ENCODE results near the gene LILRB5. TPM values are rescaled to one million over a fixed set of nuclear protein-coding genes. Genes with fewer than 3 reads are reported as not detected.
"Not testable (repeated sequence)": the region's sequence is repeated elsewhere in the genome, so short reads cannot be mapped to it uniquely, and the experiment has no call there.

The LILRB5 gene
- total and polyA plus RNA-seq, 4 donors = 2.2 to 5.8 (median 3.5) TPM

DNA sequence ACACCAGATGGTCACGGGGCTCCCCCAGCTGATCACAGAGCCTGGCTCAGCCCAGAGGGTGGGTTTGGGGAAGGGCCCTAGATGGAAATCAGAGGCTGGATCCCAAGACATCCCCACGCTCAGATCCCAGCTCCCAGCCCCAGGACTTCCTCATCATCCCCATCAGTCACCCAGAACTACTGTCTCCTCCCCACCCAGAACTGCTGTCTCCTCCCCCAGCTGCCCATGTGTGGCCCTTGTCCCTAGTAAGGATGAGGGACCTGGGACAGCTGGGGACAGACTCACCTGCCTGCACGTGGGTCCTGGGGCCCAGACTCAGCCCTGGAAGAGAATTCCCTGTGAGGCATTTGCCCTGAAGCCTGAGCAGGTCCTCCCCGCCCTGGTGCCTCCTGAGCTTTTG, 14.8 kb downstream of the LILRB5 start:
- not testable (repeated sequence) for H3K27ac ChIP-seq (ENCODE audit: low read depth in 1 of 2, low read length in 1 of 2); H3K9ac ChIP-seq (ENCODE audit: insufficient read depth in 1 of 2, low read length in 2 of 2)

GRCh38 chr19:54240372-54241336, 16.4 kb downstream of the LILRB5 start:
- not testable (repeated sequence) for ATAC-seq (ENCODE audit: insufficient read depth, low FRiP score); DNase-seq; H3K27me3 ChIP-seq (ENCODE audit: control insufficient read depth in 3 of 3, insufficient read depth in 3 of 3, low read length in 2 of 3); H3K9ac ChIP-seq (ENCODE audit: insufficient read depth in 1 of 2, low read length in 2 of 2); H3K4me3 ChIP-seq; H3K36me3 ChIP-seq (ENCODE audit: control insufficient read depth in 4 of 4, insufficient read depth in 4 of 4, low read length in 4 of 4); H3K27ac ChIP-seq (ENCODE audit: low read depth in 1 of 2, low read length in 1 of 2); H3K4me1 ChIP-seq (ENCODE audit: control insufficient read depth in 5 of 5, insufficient read depth in 5 of 5, low read length in 5 of 5); H3K9me3 ChIP-seq (ENCODE audit: control insufficient read depth in 4 of 4, insufficient read depth in 3 of 4, low read length in 3 of 4)
- 61 to 77% methylated on average over 16 to 17 of the region's 22 CpGs for WGBS, 2 donors

More for the DNA sequence above, 14.8 kb downstream of the LILRB5 start:
- WGBS, 2 donors = 57% methylated on average over 2 of the region's 4 CpGs; no CpG with 5 or more reads in 1 of the 2 donors
- DNase-seq; H3K36me3 ChIP-seq (ENCODE audit: control insufficient read depth in 4 of 4, insufficient read depth in 4 of 4, low read length in 4 of 4); H3K4me1 ChIP-seq (ENCODE audit: control insufficient read depth in 5 of 5, insufficient read depth in 5 of 5, low read length in 5 of 5); ATAC-seq (ENCODE audit: insufficient read depth, low FRiP score); H3K27me3 ChIP-seq (ENCODE audit: control insufficient read depth in 3 of 3, insufficient read depth in 3 of 3, low read length in 2 of 3); H3K9me3 ChIP-seq (ENCODE audit: control insufficient read depth in 4 of 4, insufficient read depth in 3 of 4, low read length in 3 of 4); H3K4me3 ChIP-seq: not testable (repeated sequence)

DNA sequence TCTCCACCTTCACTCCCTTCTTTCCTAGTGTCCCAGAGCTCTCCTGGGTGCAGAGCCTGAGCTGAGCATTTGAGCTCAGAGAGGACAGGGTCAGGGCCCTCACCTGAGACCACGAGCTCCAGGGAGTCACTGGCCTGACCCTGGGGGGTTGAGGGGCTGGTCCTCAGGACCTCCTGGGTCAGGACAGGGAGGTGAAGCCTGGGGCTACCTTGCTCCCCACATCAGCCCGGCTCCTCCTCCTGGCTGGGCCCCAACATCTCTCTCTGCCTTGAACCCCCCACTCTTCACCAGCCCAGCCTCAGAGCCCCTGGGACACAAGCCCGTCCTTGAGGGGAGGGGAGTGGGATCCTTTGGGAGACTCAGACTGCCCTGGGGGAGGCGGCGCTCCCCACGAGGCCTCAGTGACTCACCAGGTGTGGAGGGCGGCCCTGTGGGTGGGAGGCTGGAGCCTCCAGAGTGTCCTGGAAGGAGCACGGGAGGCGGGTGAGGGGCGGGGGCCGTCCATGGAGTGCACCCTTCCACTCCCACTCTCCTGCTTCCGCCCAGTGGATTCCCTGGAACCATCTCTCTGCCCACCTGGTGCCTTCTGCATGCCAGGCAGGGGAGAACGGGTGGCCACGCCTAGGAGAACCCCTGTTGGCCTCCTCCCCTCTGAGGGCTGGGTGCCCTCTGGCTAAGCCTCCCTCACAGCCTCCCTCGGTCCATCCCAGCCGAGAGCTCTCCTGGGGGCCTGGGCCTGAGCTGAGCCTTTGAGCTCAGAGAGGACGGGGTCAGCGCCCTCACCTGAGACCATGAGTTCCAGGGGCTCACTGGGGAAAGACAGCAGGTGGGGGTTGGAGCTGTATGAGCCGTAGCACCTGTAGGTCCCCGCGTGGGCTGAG, 17.3 kb downstream of the LILRB5 start:
- not testable (repeated sequence) for DNase-seq; H3K36me3 ChIP-seq (ENCODE audit: control insufficient read depth in 4 of 4, insufficient read depth in 4 of 4, low read length in 4 of 4); H3K9me3 ChIP-seq (ENCODE audit: control insufficient read depth in 4 of 4, insufficient read depth in 3 of 4, low read length in 3 of 4); H3K4me1 ChIP-seq (ENCODE audit: control insufficient read depth in 5 of 5, insufficient read depth in 5 of 5, low read length in 5 of 5); H3K9ac ChIP-seq (ENCODE audit: insufficient read depth in 1 of 2, low read length in 2 of 2); ATAC-seq (ENCODE audit: insufficient read depth, low FRiP score); H3K4me3 ChIP-seq; H3K27me3 ChIP-seq (ENCODE audit: control insufficient read depth in 3 of 3, insufficient read depth in 3 of 3, low read length in 2 of 3); H3K27ac ChIP-seq (ENCODE audit: low read depth in 1 of 2, low read length in 1 of 2)
- WGBS, 2 donors = 70 to 87% methylated on average over 14 to 15 of the region's 21 CpGs

DNA sequence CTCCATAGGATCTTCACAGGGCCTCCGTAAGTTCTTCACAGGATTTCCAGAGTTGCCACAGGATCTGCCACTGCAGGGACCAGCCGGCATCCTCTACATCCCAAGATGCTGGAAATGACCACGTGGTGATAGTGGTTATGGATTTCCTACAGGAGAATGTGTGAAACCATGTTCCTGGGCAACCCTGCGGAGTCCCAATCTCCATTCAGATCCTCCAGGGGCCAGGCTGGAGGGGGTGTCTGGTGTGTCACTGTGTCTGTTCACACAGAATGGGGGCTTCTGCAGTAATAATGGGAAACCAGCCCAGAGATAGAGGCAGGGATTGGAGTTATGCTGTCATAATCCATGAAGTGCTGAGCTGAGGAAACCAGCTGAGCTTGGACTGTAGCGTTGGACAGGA, 23.1 kb downstream of the LILRB5 start:
- Histone ChIP-seq H3K27ac (ENCODE audit: low read depth in 1 of 2, low read length in 1 of 2) (no peak overlapping the region), H3K9me3 (ENCODE audit: control insufficient read depth in 4 of 4, insufficient read depth in 3 of 4, low read length in 3 of 4) (no peaks in the 10 kb centered on the region), H3K4me1 (ENCODE audit: control insufficient read depth in 5 of 5, insufficient read depth in 5 of 5, low read length in 5 of 5) (no peaks in the 10 kb centered on the region), H3K9ac (ENCODE audit: insufficient read depth in 1 of 2, low read length in 2 of 2) (no peak overlapping the region), H3K4me3 (no peak overlapping the region), H3K36me3 (ENCODE audit: control insufficient read depth in 4 of 4, insufficient read depth in 4 of 4, low read length in 4 of 4) (no peaks in the 10 kb centered on the region), H3K27me3 (ENCODE audit: control insufficient read depth in 3 of 3, insufficient read depth in 3 of 3, low read length in 2 of 3) (peaks cover 0 to 5% (median 4%) of the 10 kb centered on the region in 3 donors)
- WGBS, 2 donors = 5 to 86% methylated on average over 5 of the region's 5 CpGs
- no peak for TF ChIP-seq CTCF (IDR thresholded peaks at IDR 0.05; ENCODE audit: control extremely low read depth, extremely low read depth)
- ATAC-seq (ENCODE audit: insufficient read depth, low FRiP score) = no peak
- no peak for DNase-seq

All from lung (tissue), 12 donors.